ENCODE data around the gene CCDC24. TPM values are rescaled to one million over a fixed set of nuclear protein-coding genes. Genes with fewer than 3 reads are reported as not detected.

The CCDC24 gene
- total and polyA plus RNA-seq, 2 of the 13 experiments (the other 11 are each of a cell fraction or from before 2014, with no cell fraction given): 1.4 to 2.9 TPM

GRCh38 chr1:43969746-43970466 lies 21.5 kb upstream of the CCDC24 start, which contains the start of gene DPH2 (continued):
- TF ChIP-seq MAZ (IDR thresholded peaks at IDR 0.05; ENCODE audit: borderline replicate concordance, low read depth, low read length): no peak
- TF ChIP-seq MAZ (CRISPR knock-in tag; IDR thresholded peaks at IDR 0.05; ENCODE audit: low read depth): 0 out of 2 replicates have a peak, but pooled peaks have one; percentile 1
- TF ChIP-seq ZNF646 (CRISPR knock-in tag; IDR thresholded peaks at IDR 0.05): no peak
- peak; percentile 44; the same call in 1 of the 2 replicates for TF ChIP-seq HIVEP1 (CRISPR knock-in tag; IDR thresholded peaks at IDR 0.05)
- TF ChIP-seq ELK4 (CRISPR knock-in tag; IDR thresholded peaks at IDR 0.05; ENCODE audit: borderline replicate concordance): no peak
- TF ChIP-seq SSRP1 (CRISPR knock-in tag; IDR thresholded peaks at IDR 0.05): no peak
- 0 out of 2 replicates have a peak, but pooled peaks have one; percentile 63 for TF ChIP-seq NRL (CRISPR knock-in tag; IDR thresholded peaks at IDR 0.05; ENCODE audit: borderline replicate concordance)
- TF ChIP-seq STAT5B (CRISPR knock-in tag; IDR thresholded peaks at IDR 0.05): no peak
- peak; percentile 99 for TF ChIP-seq THAP11 (CRISPR knock-in tag; IDR thresholded peaks at IDR 0.05)
- peak; percentile 90 for TF ChIP-seq MXD1 (CRISPR knock-in tag; IDR thresholded peaks at IDR 0.05)
- no peak for TF ChIP-seq CENPX (CRISPR knock-in tag; IDR thresholded peaks at IDR 0.05)
- no peak for TF ChIP-seq SNAPC4 (CRISPR knock-in tag; IDR thresholded peaks at IDR 0.05)
- peak; percentile 77 for TF ChIP-seq POLR2G (IDR thresholded peaks at IDR 0.05; ENCODE audit: low read depth, low read length)
- 0 out of 2 replicates have a peak, but pooled peaks have one; percentile 18 for TF ChIP-seq ZNF792 (CRISPR knock-in tag; IDR thresholded peaks at IDR 0.05)
- peak; percentile 40; the same call in 1 of the 2 replicates for TF ChIP-seq SALL1 (CRISPR knock-in tag; IDR thresholded peaks at IDR 0.05)
- TF ChIP-seq SP4 (CRISPR knock-in tag; IDR thresholded peaks at IDR 0.05): 0 out of 2 replicates have a peak, but pooled peaks have one; percentile 58
- 0 out of 2 replicates have a peak, but pooled peaks have one; percentile 58 for TF ChIP-seq TGIF2 (CRISPR knock-in tag; IDR thresholded peaks at IDR 0.05)

Data from HepG2 (cell line).